Activated naive CD4-positive, alpha-beta T cell treated with anti-CD3 and anti-CD28 coated beads, Interleukin-2, amount 10 ng/mL, durations not matched to agents 7 days and 5 days (primary cell): ENCODE results near the gene RALGPS1.

ENCODE experiments used
- CTCF ChIA-PET: fragments of 350-600 bp; sonication (Branson Sonifier 250); formaldehyde crosslinking; loops from one replicate; lab custom pipeline; 2021; ENCODE audit warnings: antibody characterized with exemption; lab: Charles Lee
- DNase-seq: peaks from one replicate; pipeline ENCODE4 v3.0.0-alpha.2; 2020
- H3K27ac Mint-ChIP-seq: one replicate; pipeline ENCODE4 v1.8.0; 2021; ENCODE audit warnings: mild to moderate bottlenecking, moderate library complexity, mixed read lengths
- H3K27me3 Mint-ChIP-seq: one replicate; pipeline ENCODE4 v1.8.0; 2021; ENCODE audit warnings: mild to moderate bottlenecking, mixed read lengths
- H3K36me3 Mint-ChIP-seq: one replicate; pipeline ENCODE4 v1.8.0; 2021; ENCODE audit warnings: mixed read lengths
- H3K4me1 Mint-ChIP-seq: one replicate; pipeline ENCODE4 v1.8.0; 2021; ENCODE audit warnings: mixed read lengths
- H3K4me3 Mint-ChIP-seq: one replicate; pipeline ENCODE4 v1.8.0; 2021; ENCODE audit warnings: mild to moderate bottlenecking, moderate library complexity, mixed read lengths
- H3K9me3 Mint-ChIP-seq: one replicate; pipeline ENCODE4 v1.8.0; 2021; ENCODE audit warnings: mixed read lengths

The RALGPS1 gene

DNA sequence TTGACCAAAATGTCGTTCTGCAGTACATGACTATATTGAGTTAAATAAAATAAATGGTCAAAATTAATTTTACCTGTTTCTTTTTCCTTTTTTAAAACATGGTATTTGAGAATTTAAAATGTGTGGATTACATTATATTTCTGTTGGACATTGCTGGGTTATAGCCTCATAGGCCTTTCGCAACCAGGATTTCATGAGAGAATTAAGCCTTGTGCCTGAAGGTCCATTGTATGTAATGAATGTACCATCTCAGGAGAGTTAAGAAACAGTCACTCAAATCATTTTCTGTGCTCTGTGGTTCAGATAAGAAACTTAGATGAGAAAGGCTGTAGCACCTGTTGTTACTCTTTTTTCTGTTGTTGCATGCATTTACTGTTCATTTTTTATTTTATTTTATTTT lies 104.4 kb downstream of the RALGPS1 start:
- H3K27ac Mint-ChIP-seq = no peak overlapping the region
- H3K9me3 Mint-ChIP-seq = no peaks in the 10 kb centered on the region
- DNase-seq = no peak
- H3K27me3 Mint-ChIP-seq = peaks cover 27% of the 10 kb centered on the region
- no peaks in the 10 kb centered on the region for H3K36me3 Mint-ChIP-seq
- H3K4me3 Mint-ChIP-seq = no peak overlapping the region
- CTCF ChIA-PET = no interaction called here
- H3K4me1 Mint-ChIP-seq = no peaks in the 10 kb centered on the region

DNA sequence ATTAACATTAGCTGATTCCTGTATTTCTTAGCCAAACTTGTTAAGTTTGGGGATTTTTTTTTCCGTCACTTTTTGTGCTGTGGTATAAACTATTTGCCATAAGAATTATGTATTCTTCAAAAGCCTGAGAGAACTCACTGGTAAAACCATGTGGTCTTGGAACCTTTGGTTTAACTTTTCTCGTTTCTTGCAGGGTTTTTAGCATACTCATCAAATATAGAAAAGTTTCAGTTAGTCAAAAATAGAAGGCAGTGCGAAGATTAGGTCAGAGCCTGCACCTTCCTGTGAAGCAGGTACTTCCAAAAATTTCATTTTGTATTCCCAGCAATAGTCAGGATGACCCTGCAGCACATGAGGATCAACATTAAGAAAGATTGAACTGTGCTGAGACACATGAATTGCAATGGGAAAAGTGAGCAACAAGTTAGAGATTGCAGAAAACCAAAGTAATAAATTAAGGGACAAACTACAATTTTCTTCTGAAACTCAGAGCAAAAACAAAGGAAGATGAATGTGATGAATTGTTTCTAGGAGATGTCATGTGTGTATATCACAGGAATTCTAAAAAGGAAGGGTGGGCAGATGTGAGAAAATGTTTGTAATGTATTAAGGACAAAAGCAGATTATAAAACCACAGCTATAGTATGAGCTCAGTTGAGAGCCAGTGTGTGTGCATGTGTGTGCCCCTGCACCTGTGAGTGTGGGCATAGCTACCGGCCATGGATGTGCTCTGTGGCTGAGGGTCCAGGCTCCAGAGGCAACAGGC lies 105.6 kb downstream of the RALGPS1 start:
- H3K27ac Mint-ChIP-seq = no peak overlapping the region

DNA sequence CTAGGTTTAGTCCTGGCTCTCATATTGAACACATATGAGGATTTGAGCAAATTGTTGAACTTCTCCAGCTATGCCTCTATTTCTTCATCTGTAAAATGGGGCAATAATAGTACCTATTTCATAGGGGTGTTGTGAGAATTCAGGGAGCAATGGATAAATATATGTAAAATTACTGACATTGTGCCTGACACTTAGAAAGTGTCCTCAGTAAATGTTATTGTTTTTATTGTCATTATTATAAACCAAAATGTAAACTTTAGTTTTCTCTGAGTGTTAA lies 106.2 kb downstream of the RALGPS1 start:
- no peaks in the 10 kb centered on the region for H3K36me3 Mint-ChIP-seq
- no peak for DNase-seq
- no peaks in the 10 kb centered on the region for H3K4me1 Mint-ChIP-seq
- H3K9me3 Mint-ChIP-seq = no peaks in the 10 kb centered on the region
- H3K4me3 Mint-ChIP-seq = no peak overlapping the region
- CTCF ChIA-PET = no interaction called here
- no peak overlapping the region for H3K27ac Mint-ChIP-seq
- H3K27me3 Mint-ChIP-seq = peaks cover 12% of the 10 kb centered on the region

More for the DNA sequence above, 105.6 kb downstream of the RALGPS1 start:
- CTCF ChIA-PET = no interaction called here
- Mint-ChIP-seq H3K27me3 (peaks cover 18% of the 10 kb centered on the region), H3K36me3 (no peaks in the 10 kb centered on the region), H3K4me3 (no peak overlapping the region), H3K9me3 (no peaks in the 10 kb centered on the region), H3K4me1 (no peaks in the 10 kb centered on the region)
- no peak for DNase-seq

DNA sequence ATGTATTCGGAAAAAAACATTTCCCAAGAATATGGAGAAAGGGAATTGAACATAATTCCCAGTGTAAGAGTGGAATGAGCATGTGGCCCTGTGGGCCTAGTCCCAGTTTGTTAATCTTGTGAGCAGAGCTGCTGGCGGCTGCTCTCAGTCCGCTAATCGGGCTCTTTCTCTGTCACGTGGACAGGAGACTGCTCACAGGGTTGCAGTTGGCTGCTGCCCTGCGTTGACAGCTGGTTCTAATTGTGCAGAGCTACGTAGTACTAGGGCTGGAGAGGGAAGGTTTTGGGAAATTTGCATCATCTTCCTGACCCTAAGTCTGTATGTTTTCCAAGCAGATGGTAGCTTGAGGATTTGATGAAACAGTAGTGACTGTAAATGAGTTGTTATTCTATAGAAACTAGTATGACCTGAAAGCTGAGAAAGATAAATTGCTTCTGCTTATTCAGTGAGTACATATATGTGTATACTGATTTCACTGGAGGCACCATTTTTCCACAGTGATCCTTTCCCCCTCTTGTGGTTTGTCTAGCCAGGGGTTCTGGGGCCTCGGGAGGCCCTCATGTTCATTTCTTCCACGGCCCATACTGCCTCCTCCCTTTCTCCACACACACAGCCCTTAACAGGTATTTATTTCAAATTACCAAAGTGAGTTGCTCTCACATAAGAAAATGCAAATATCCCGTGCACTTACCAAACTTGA lies 107.2 kb downstream of the RALGPS1 start:
- CTCF ChIA-PET = no interaction called here
- no peak overlapping the region for H3K27ac Mint-ChIP-seq
- no peaks in the 10 kb centered on the region for H3K9me3 Mint-ChIP-seq
- peaks cover 7% of the 10 kb centered on the region for H3K27me3 Mint-ChIP-seq
- DNase-seq = no peak
- H3K4me1 Mint-ChIP-seq = no peaks in the 10 kb centered on the region
- no peak overlapping the region for H3K4me3 Mint-ChIP-seq
- H3K36me3 Mint-ChIP-seq = no peaks in the 10 kb centered on the region

DNA sequence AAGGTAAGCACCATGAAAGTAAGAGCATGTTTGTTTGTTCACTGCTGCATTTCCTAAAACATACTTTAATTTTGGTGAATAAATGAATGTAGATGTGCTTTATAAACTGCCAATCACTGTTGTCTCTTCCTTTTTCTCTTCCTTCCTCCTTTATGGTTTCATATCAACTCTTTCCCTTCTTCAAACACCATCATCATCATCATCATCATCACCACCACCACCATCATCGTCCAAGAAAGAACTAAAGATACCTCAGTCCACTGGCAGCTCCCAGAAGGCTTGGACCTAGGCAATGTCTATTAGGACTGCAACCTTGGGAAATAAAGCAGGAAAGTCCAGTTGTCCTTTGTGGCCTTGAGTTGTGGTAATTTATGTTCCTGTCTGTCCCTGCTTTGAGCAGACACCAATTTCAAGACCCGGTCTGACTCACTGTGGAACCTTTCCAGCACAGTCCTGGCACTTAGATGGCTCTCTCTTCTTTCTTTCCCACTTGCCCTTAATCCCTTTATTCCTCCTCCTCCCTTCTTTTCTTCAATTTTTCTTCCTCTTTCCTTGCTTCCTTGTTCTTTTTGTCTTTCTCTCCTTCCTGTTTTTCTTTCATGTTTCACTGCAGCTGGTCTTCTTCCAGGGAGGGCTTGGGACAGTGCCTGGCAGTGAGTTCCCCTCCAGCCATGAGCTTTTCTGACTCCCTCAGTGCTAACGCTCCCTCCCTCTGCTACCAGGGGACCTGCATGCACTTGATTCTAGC lies 108.5 kb downstream of the RALGPS1 start:
- CTCF ChIA-PET = interaction anchor here (1.4 kb wide), 1 partner anchor 37 kb away, joined by 3 read pairs; no protein-coding TSS in a partner anchor
- Mint-ChIP-seq H3K36me3 (no peaks in the 10 kb centered on the region), H3K27ac (no peak overlapping the region), H3K4me1 (no peaks in the 10 kb centered on the region), H3K9me3 (no peaks in the 10 kb centered on the region), H3K4me3 (no peak overlapping the region), H3K27me3 (peaks cover 7% of the 10 kb centered on the region)
- no peak for DNase-seq

DNA sequence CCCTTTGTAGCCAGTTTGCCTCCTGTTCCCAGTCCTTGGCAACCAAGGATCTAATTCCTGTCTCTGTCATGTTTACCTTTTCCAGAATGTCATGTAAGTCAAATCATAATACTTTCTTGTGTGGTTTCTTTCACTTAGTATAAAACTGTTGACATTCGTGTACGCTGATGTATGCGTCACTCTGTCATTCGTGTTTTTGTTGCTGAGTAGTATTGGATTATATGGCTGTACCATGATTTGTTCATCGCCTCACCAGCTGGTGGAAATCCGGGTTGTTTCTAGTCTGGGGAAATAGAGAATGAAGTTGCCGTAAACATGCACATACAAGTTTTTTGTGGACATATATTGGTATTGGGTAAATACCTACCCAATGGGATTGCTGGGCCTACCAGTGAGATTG lies 110.5 kb downstream of the RALGPS1 start:
- Mint-ChIP-seq H3K4me3 (no peak overlapping the region), H3K27ac (no peak overlapping the region), H3K27me3 (peaks cover 8% of the 10 kb centered on the region), H3K4me1 (no peaks in the 10 kb centered on the region), H3K36me3 (no peaks in the 10 kb centered on the region), H3K9me3 (no peaks in the 10 kb centered on the region)
- no peak for DNase-seq
- CTCF ChIA-PET = no interaction called here

DNA sequence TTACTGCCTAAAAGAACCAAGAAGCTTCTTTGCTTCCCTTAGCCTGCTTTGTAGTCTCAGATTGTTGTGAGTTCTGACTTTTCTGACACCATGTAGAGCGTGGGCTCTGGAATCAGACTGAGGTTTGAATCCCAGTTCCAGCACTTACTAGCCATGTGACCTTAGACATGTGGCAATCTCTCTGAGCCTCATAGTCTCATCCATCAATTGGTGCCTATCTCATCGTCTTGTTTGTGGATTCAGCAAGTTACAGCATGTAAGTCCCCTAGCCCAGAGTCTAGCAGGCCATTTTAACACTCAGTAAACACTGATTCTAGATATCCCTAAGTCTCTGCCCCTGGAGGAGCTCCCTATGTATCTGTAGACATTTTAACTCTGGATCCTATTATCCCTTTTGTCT lies 113.1 kb downstream of the RALGPS1 start:
- Mint-ChIP-seq H3K4me3 (no peak overlapping the region), H3K36me3 (no peaks in the 10 kb centered on the region), H3K9me3 (no peaks in the 10 kb centered on the region), H3K27me3 (peaks cover 12% of the 10 kb centered on the region), H3K27ac (no peak overlapping the region), H3K4me1 (no peaks in the 10 kb centered on the region)
- DNase-seq = no peak
- CTCF ChIA-PET = no interaction called here

DNA sequence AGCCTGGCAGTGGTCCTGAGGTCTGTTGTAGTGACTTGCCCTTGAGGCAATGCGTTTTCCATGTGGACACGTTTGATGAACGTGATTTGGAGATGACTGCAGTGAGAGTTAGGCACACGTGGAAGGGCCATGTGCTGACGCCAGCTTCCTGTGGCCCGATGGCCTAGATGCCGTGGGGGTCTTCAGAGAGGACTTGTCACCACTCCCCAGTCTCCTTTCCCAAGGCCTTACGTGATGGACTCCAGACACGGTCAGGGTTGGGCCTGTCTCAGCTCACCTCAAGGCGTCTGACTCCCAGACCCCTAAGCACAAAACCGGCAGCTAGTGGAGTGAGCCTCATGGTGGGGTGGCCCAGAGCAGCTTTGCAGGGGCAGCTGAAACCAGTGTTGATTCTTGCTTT lies 115.0 kb downstream of the RALGPS1 start:
- H3K27ac Mint-ChIP-seq = no peak overlapping the region
- H3K4me3 Mint-ChIP-seq = no peak overlapping the region
- DNase-seq = no peak
- H3K9me3 Mint-ChIP-seq = no peaks in the 10 kb centered on the region
- H3K27me3 Mint-ChIP-seq = peaks cover 5% of the 10 kb centered on the region
- no peaks in the 10 kb centered on the region for H3K4me1 Mint-ChIP-seq
- CTCF ChIA-PET = no interaction called here
- H3K36me3 Mint-ChIP-seq = no peaks in the 10 kb centered on the region

DNA sequence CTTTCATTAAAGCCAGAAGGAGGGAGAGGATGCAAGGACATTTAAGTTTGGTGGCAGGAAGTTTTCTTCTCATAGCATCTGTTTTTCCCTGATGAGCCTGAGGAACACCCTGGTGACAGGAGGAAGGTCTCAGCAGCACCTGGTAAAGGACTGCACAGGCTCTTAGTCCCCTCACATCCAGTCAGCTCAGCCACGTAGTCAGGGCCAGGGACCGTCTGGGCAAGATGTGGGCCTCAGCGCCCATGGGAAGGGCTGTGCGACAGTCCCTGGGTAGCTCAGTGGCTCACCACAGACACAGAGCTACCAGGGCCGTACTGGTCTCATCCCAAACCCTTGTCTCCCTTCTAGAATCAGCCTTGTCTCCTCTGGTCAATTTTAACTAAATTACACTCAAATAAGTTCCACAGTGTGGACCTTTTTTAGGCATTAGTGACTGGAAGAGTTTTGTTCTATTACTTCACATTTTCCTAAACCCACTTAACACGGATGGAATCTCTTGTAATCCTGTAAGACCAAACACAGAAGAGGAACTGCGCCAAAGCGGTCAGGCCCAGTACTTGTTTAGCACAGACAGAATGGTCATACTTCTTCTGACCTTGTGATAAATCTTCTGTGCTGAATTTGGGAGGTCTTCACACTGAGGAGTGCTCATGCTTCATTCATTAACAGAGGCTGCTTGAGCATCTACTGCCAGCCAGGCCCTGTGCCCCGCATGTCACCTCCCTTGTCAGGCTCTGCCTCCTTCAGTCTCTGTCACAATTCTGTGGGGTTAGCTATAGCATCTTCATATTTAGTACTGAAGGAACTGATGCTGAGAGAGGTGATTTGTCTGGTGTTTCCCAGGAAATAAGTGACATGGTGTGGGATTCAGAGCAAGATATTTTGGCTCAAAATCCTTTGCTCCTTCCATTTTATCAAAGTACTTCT lies 116.5 kb downstream of the RALGPS1 start:
- peaks cover 5% of the 10 kb centered on the region for H3K27me3 Mint-ChIP-seq
- H3K4me1 Mint-ChIP-seq = no peaks in the 10 kb centered on the region
- no peaks in the 10 kb centered on the region for H3K36me3 Mint-ChIP-seq
- H3K9me3 Mint-ChIP-seq = no peaks in the 10 kb centered on the region
- CTCF ChIA-PET = no interaction called here
- H3K27ac Mint-ChIP-seq = no peak overlapping the region
- no peak for DNase-seq
- no peak overlapping the region for H3K4me3 Mint-ChIP-seq

DNA sequence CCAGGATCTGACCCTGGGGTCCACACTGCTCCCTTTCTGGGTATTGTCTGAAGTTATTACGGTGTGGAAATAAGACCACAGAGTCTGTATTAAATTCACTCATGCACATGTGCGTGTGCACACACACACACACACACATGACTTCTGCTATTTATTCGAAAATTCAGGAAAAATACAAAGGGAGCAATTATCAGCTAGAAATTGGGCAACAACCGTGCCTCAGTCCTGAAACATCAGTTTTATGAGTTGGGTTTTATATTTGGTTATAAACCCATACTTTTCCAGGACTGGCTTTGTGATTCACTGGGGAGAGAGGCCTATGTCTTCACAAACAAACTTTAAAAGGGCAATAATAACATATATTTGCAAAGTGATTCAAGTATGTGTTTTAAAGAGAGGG lies 117.7 kb downstream of the RALGPS1 start:
- Mint-ChIP-seq H3K9me3 (no peaks in the 10 kb centered on the region), H3K4me3 (no peak overlapping the region)

DNA sequence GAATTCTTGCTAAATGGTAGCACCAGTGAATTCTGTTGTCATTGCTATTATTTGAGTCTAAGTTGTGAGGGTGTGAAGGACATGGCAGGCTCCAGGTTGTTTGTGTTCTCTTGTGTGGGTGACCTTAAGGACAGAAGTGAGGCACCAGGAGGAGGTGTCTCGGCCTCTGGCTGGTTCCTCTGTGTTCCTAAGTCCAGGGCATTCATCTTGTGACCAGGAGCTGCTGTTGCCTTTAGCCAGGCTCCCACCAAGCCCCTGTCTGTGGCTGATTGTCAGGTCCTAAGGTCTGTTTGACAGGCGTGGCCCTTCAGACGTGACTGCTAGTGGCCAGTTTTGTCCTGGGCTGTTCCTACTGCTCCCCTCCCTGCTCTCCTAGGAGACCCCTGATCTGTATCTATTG lies 118.5 kb downstream of the RALGPS1 start:
- CTCF ChIA-PET = no interaction called here
- Mint-ChIP-seq H3K4me3 (no peak overlapping the region), H3K9me3 (no peaks in the 10 kb centered on the region)

More for the DNA sequence above, 117.7 kb downstream of the RALGPS1 start:
- H3K27ac Mint-ChIP-seq = no peak overlapping the region
- DNase-seq = no peak
- H3K4me1 Mint-ChIP-seq = no peaks in the 10 kb centered on the region
- CTCF ChIA-PET = no interaction called here
- H3K27me3 Mint-ChIP-seq = peaks cover 5% of the 10 kb centered on the region
- H3K36me3 Mint-ChIP-seq = no peaks in the 10 kb centered on the region

DNA sequence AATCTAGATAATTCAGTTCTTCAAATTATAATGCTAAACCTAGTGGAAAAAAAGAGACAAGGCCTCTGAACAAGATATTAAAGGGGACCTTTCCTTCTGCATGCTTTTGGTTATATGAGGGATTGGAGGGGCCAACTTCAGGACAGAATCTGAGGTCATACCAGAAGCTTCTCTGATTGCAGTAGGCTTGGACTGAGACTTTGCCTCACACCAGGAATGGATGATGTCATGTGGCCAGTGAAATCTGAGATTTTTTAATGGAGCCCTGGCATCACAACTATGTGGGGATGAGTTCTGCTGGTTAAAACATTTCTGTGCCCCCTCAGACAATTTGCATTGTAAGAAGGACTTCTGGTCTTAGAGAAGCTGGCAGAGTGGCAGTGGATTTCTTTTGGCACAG lies 119.2 kb downstream of the RALGPS1 start:
- H3K36me3 Mint-ChIP-seq = no peaks in the 10 kb centered on the region
- H3K27ac Mint-ChIP-seq = no peak overlapping the region
- H3K4me3 Mint-ChIP-seq = no peak overlapping the region
- CTCF ChIA-PET = no interaction called here
- H3K27me3 Mint-ChIP-seq = peaks cover 5% of the 10 kb centered on the region
- no peak for DNase-seq
- H3K4me1 Mint-ChIP-seq = no peaks in the 10 kb centered on the region
- H3K9me3 Mint-ChIP-seq = no peaks in the 10 kb centered on the region

More for the DNA sequence above, 118.5 kb downstream of the RALGPS1 start:
- H3K27ac Mint-ChIP-seq = no peak overlapping the region
- no peaks in the 10 kb centered on the region for H3K4me1 Mint-ChIP-seq
- DNase-seq = no peak
- peaks cover 5% of the 10 kb centered on the region for H3K27me3 Mint-ChIP-seq
- H3K36me3 Mint-ChIP-seq = no peaks in the 10 kb centered on the region

DNA sequence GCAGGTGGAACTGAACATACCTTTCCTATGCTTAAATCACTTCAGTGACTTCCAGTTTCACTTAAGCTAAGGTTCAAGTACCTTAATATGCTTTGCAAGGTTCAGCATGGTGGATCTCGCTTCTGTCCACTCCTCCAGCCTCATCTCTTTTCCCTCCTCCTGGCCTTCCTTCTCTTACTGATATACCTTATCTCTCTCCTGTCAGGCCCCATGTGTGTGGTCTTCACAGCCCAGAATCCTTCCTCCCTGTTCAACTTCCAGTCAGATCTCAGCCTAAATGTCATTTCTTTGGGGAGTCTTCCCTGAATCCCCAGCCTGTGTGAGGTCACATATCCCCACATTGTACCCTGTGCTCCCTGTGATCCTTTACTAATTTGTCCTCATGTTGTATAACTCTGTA lies 120.1 kb downstream of the RALGPS1 start:
- CTCF ChIA-PET = no interaction called here
- H3K9me3 Mint-ChIP-seq = no peaks in the 10 kb centered on the region
- H3K27me3 Mint-ChIP-seq = peaks cover 5% of the 10 kb centered on the region
- no peaks in the 10 kb centered on the region for H3K36me3 Mint-ChIP-seq
- no peak overlapping the region for H3K27ac Mint-ChIP-seq
- H3K4me3 Mint-ChIP-seq = no peak overlapping the region
- no peak for DNase-seq
- no peaks in the 10 kb centered on the region for H3K4me1 Mint-ChIP-seq

DNA sequence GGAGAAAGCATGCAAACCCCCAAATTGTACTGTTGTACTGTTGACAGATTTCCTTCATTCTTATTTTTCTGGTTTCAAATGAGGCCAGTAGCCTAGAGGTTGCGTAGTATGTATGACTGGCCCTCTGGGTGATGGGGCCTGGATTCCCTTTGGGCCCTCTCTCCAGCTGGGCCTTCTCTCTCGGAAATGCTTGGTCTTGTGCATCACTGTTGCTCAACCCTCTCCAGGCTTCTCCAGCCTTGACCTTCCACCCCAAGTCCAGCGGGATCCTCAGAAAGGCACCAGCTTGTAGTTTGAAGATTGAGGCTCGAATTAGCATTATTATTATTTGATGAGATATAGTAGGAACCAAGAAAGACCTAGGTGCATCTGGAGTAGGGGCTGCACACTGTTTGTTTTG lies 120.8 kb downstream of the RALGPS1 start:
- H3K9me3 Mint-ChIP-seq = no peaks in the 10 kb centered on the region
- H3K4me1 Mint-ChIP-seq = no peaks in the 10 kb centered on the region
- no peaks in the 10 kb centered on the region for H3K36me3 Mint-ChIP-seq
- H3K4me3 Mint-ChIP-seq = no peak overlapping the region
- no peak overlapping the region for H3K27ac Mint-ChIP-seq
- no peaks in the 10 kb centered on the region for H3K27me3 Mint-ChIP-seq
- CTCF ChIA-PET = interaction anchor here (0.6 kb wide), 1 partner anchor 11 kb away, joined by 3 read pairs; no protein-coding TSS in a partner anchor
- DNase-seq = no peak
